Measurements from ENCODE around the gene AEBP2.
"Not testable (repeated sequence)": the region's sequence is repeated elsewhere in the genome, so short reads cannot be mapped to it uniquely, and the experiment has no call there.

AEBP2 gene

GRCh38 chr12:19412844-19413243 lies 26.4 kb upstream of the AEBP2 start:
- Histone ChIP-seq H3K27me3 (ENCODE audit: low read length) (no peaks in the 10 kb centered on the region), H2AFZ (ENCODE audit: low read depth, low read length, severe bottlenecking) (no peak overlapping the region), H3K9me3 (ENCODE audit: insufficient read depth, low read length) (no peaks in the 10 kb centered on the region), H3K9me2 (replicated peaks; ENCODE audit: insufficient read depth, low read length) (no peaks in the 10 kb centered on the region), H3K79me2 (ENCODE audit: insufficient read depth, low read length) (no peaks in the 10 kb centered on the region), H3F3A (ENCODE audit: insufficient read depth) (no peaks in the 10 kb centered on the region), H3K9ac (ENCODE audit: low read length) (no peak overlapping the region), H3K27ac (ENCODE audit: low read depth, low read length) (no peak overlapping the region), H3K4me2 (ENCODE audit: low read depth, low read length, poor library complexity, severe bottlenecking) (no peak overlapping the region), H3K36me3 (ENCODE audit: low read length) (no peaks in the 10 kb centered on the region), H4K20me1 (ENCODE audit: low read depth, low read length) (no peaks in the 10 kb centered on the region), H3K4me3 (ENCODE audit: insufficient read depth, low read length, poor library complexity, severe bottlenecking) (no peak overlapping the region)
- TF ChIP-seq CTCF (IDR thresholded peaks at IDR 0.05; ENCODE audit: insufficient read depth, low read length, poor library complexity, severe bottlenecking) (no peak), EZH2phosphoT487 (conservative IDR thresholded peaks at IDR 0.05; ENCODE audit: low read length) (no peak)

GRCh38 chr12:19413582-19413981 lies 25.7 kb upstream of the AEBP2 start:
- H3K79me2 ChIP-seq (ENCODE audit: insufficient read depth, low read length); H4K20me1 ChIP-seq (ENCODE audit: low read depth, low read length); H3K9me2 ChIP-seq (replicated peaks; ENCODE audit: insufficient read depth, low read length); H3K9me3 ChIP-seq (ENCODE audit: insufficient read depth, low read length); H2AFZ ChIP-seq (ENCODE audit: low read depth, low read length, severe bottlenecking); H3K27ac ChIP-seq (ENCODE audit: low read depth, low read length); H3F3A ChIP-seq (ENCODE audit: insufficient read depth); H3K4me2 ChIP-seq (ENCODE audit: low read depth, low read length, poor library complexity, severe bottlenecking); H3K9ac ChIP-seq (ENCODE audit: low read length); H3K27me3 ChIP-seq (ENCODE audit: low read length); H3K4me3 ChIP-seq (ENCODE audit: insufficient read depth, low read length, poor library complexity, severe bottlenecking); H3K36me3 ChIP-seq (ENCODE audit: low read length): not testable (repeated sequence)

GRCh38 chr12:19415563-19415962 lies 23.7 kb upstream of the AEBP2 start:
- Histone ChIP-seq H3K36me3 (ENCODE audit: low read length) (no peaks in the 10 kb centered on the region), H3K4me2 (ENCODE audit: low read depth, low read length, poor library complexity, severe bottlenecking) (no peak overlapping the region), H3K79me2 (ENCODE audit: insufficient read depth, low read length) (no peaks in the 10 kb centered on the region), H3K9me3 (ENCODE audit: insufficient read depth, low read length) (no peaks in the 10 kb centered on the region), H3K27me3 (ENCODE audit: low read length) (no peaks in the 10 kb centered on the region), H4K20me1 (ENCODE audit: low read depth, low read length) (no peaks in the 10 kb centered on the region), H3K9ac (ENCODE audit: low read length) (no peak overlapping the region), H2AFZ (ENCODE audit: low read depth, low read length, severe bottlenecking) (no peak overlapping the region), H3F3A (ENCODE audit: insufficient read depth) (no peaks in the 10 kb centered on the region), H3K27ac (ENCODE audit: low read depth, low read length) (no peak overlapping the region), H3K4me3 (ENCODE audit: insufficient read depth, low read length, poor library complexity, severe bottlenecking) (no peak overlapping the region), H3K9me2 (replicated peaks; ENCODE audit: insufficient read depth, low read length) (no peaks in the 10 kb centered on the region)
- TF ChIP-seq EZH2phosphoT487 (conservative IDR thresholded peaks at IDR 0.05; ENCODE audit: low read length) (no peak), CTCF (IDR thresholded peaks at IDR 0.05; ENCODE audit: insufficient read depth, low read length, poor library complexity, severe bottlenecking) (no peak)

- H2AFZ ChIP-seq (ENCODE audit: low read depth, low read length, severe bottlenecking), result no peak overlapping the region
- H3K36me3 ChIP-seq (ENCODE audit: low read length), result no peaks in the 10 kb centered on the region
- no peaks in the 10 kb centered on the region for H3K9me2 ChIP-seq (replicated peaks; ENCODE audit: insufficient read depth, low read length)
- no peaks in the 10 kb centered on the region for H4K20me1 ChIP-seq (ENCODE audit: low read depth, low read length)
- no peak for TF ChIP-seq CTCF (IDR thresholded peaks at IDR 0.05; ENCODE audit: insufficient read depth, low read length, poor library complexity, severe bottlenecking)
- TF ChIP-seq EZH2phosphoT487 (conservative IDR thresholded peaks at IDR 0.05; ENCODE audit: low read length), result no peak
- no peaks in the 10 kb centered on the region for H3K27me3 ChIP-seq (ENCODE audit: low read length)
- no peaks in the 10 kb centered on the region for H3K79me2 ChIP-seq (ENCODE audit: insufficient read depth, low read length)
- H3K27ac ChIP-seq (ENCODE audit: low read depth, low read length), result no peak overlapping the region
- H3K9me3 ChIP-seq (ENCODE audit: insufficient read depth, low read length), result no peaks in the 10 kb centered on the region
- no peaks in the 10 kb centered on the region for H3F3A ChIP-seq (ENCODE audit: insufficient read depth)
- no peak overlapping the region for H3K4me2 ChIP-seq (ENCODE audit: low read depth, low read length, poor library complexity, severe bottlenecking)
- no peak overlapping the region for H3K4me3 ChIP-seq (ENCODE audit: insufficient read depth, low read length, poor library complexity, severe bottlenecking)
- H3K9ac ChIP-seq (ENCODE audit: low read length), result no peak overlapping the region
These were observed 20.2 kb upstream of the AEBP2 start for GRCh38 chr12:19419086-19419485.
